ENCODE data around the gene EMSY. TPM values are rescaled to one million over a fixed set of nuclear protein-coding genes. Genes with fewer than 3 reads are reported as not detected.
A peak's percentile ranks its signal among the peaks of the same experiment; 100 is the strongest.

The EMSY gene
- total and polyA plus RNA-seq, 2 of the 13 experiments (the other 11 are each of a cell fraction or from before 2014, with no cell fraction given) = 11.6 to 18.5 TPM

DNA sequence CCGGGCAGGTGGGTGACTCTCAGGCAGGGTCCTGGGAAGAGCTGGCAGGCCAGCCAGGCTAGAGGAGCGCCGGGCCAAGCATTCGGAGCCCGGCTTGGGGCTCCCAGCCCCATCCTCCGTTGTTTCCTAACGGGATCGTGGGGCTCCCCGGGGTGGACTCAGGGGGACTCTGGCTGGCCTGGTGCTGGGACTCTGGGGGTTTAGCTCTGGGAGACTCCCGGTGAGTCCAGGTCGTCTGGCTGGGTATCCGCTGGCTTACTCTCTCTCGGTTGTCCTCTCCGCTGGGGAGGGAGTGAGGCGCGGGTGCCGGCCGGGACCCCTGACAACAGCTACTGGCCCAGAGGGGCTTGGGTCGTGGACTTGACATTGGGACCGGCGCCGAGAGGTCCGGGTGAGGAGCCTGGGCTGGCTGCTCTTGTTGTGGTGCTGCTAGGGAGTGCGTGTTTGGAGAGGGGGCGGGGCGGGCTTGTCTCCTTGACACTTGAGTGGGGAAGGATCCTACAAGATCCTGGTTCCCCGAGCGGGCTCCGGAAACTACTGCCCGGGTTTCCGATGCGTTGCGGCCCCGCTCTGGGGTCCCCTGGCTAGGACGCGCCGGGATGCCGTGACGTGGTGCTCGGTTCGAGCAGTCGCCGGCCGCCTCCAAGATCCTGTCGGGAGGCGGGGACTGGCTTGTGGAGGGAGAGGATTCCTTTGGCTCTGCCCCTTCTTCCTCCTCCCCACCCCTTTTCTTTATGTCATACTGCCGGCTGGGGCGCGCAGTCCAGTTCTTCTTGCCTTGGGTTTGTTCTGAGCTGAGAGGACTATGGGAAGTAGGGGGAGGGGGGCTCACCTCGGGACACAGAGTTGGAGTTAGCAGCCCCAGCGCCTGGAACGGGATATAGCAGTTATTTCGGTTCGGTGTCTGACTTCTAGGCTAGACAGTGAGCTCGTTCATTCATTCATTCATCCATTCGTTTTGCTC, 585 bp downstream of the EMSY start:
- Histone ChIP-seq H3K9ac (ENCODE audit: insufficient read depth, low read depth, low read length) (peak overlapping the region; percentile 97), H2AFZ (ENCODE audit: low read length) (peak overlapping the region; percentile 38), H3K4me1 (ENCODE audit: insufficient read depth, low read length) (peaks cover 23% of the 10 kb centered on the region), H3K4me2 (ENCODE audit: low read depth, low read length) (peak overlapping the region; percentile 95), H3K4me3 (replicated peaks in 1 of 3; ENCODE audit: insufficient read depth in 1 of 3, low read depth in 2 of 3, low read length in 3 of 3) (peak overlapping the region; percentile 90 to 93 (median 92)), H4K20me1 (ENCODE audit: insufficient read depth, low read length) (peaks cover 11% of the 10 kb centered on the region; the same call in 1 of the 2 replicates), H3K27ac (ENCODE audit: extremely low read length, insufficient read depth, low read length) (peak overlapping the region; percentile 92), H3K9me3 (ENCODE audit: low read length) (no peaks in the 10 kb centered on the region), H3K36me3 (replicated peaks in 1 of 2; ENCODE audit: control insufficient read depth in 1 of 2, insufficient read depth in 2 of 2, low read length in 2 of 2) (peaks cover 2 to 16% of the 10 kb centered on the region in 2 experiments; a peak in 3 of 5 replicates), H3K79me2 (ENCODE audit: insufficient read depth, low read length) (peaks cover 54% of the 10 kb centered on the region), H3K27me3 (ENCODE audit: control insufficient read depth in 1 of 2, insufficient read depth in 2 of 2, low read length in 2 of 2) (no peaks in the 10 kb centered on the region; a peak in 1 of 5 replicates)
- ChIA-PET CTCF (ENCODE audit: low intra/inter-chr PET ratio, low total read pairs) (no interaction called here), POLR2A (interaction anchor here (0.9 to 1.1 kb wide), 2 partner anchors 13 to 64 kb away, joined by 3 to 5 read pairs; partner anchors contain the start of gene GVQW3)
- ATAC-seq (peak; percentile 67), DNase-seq (ENCODE audit: low spot score) (peak; percentile 79), FAIRE-seq (peak; percentile 68)
- BruUV-seq (replicated peaks) = TSS peak; percentile 51
- in situ Hi-C loops (cut with HindIII; ENCODE audit: extremely low pct_ligation_motif_present, low pct_unique_long_range_greater_than_20kb) (no loop called here), intact Hi-C loops (cut with micrococcal nuclease; ENCODE audit: unreplicated experiment) (loop anchor here (2.0 kb wide), 1 partner anchor 65 kb away; the partner anchor contains the start of genes GVQW3 and THAP12)
- under 1% methylated on average over 25 of the region's 56 CpGs for WGBS (ENCODE audit: low lambda C conversion rate)
- TF ChIP-seq MAZ (IDR thresholded peaks at IDR 0.05; ENCODE audit: borderline replicate concordance, low read depth, low read length) = no peak
- TF ChIP-seq MAZ (CRISPR knock-in tag; IDR thresholded peaks at IDR 0.05; ENCODE audit: low read depth) = peak; percentile 24; the same call in 1 of the 2 replicates
- TF ChIP-seq ZNF605 (CRISPR knock-in tag; IDR thresholded peaks at IDR 0.05) = peak; percentile 49
- no peak for TF ChIP-seq GZF1 (CRISPR knock-in tag; IDR thresholded peaks at IDR 0.05)
- TF ChIP-seq CHD4 (IDR thresholded peaks at IDR 0.05; ENCODE audit: borderline replicate concordance, low read length) = no peak; the same call in 1 of the 2 replicates
- no peak for TF ChIP-seq ZNF230 (CRISPR knock-in tag; IDR thresholded peaks at IDR 0.05)
- TF ChIP-seq NCOA2 (CRISPR knock-in tag; IDR thresholded peaks at IDR 0.05) = no peak
- TF ChIP-seq ZNF33A (CRISPR knock-in tag; IDR thresholded peaks at IDR 0.05; ENCODE audit: borderline replicate concordance) = no peak
- TF ChIP-seq, protein P1, sequence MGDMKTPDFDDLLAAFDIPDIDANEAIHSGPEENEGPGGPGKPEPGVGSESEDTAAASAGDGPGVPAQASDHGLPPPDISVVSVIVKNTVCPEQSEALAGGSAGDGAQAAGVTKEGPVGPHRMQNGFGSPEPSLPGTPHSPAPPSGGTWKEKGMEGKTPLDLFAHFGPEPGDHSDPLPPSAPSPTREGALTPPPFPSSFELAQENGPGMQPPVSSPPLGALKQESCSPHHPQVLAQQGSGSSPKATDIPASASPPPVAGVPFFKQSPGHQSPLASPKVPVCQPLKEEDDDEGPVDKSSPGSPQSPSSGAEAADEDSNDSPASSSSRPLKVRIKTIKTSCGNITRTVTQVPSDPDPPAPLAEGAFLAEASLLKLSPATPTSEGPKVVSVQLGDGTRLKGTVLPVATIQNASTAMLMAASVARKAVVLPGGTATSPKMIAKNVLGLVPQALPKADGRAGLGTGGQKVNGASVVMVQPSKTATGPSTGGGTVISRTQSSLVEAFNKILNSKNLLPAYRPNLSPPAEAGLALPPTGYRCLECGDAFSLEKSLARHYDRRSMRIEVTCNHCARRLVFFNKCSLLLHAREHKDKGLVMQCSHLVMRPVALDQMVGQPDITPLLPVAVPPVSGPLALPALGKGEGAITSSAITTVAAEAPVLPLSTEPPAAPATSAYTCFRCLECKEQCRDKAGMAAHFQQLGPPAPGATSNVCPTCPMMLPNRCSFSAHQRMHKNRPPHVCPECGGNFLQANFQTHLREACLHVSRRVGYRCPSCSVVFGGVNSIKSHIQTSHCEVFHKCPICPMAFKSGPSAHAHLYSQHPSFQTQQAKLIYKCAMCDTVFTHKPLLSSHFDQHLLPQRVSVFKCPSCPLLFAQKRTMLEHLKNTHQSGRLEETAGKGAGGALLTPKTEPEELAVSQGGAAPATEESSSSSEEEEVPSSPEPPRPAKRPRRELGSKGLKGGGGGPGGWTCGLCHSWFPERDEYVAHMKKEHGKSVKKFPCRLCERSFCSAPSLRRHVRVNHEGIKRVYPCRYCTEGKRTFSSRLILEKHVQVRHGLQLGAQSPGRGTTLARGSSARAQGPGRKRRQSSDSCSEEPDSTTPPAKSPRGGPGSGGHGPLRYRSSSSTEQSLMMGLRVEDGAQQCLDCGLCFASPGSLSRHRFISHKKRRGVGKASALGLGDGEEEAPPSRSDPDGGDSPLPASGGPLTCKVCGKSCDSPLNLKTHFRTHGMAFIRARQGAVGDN (CRISPR knock-in tag; IDR thresholded peaks at IDR 0.05) = peak; percentile 44
- no peak for TF ChIP-seq TEAD2 (CRISPR knock-in tag; IDR thresholded peaks at IDR 0.05)
- TF ChIP-seq ZNF33B (CRISPR knock-in tag; IDR thresholded peaks at IDR 0.05) = no peak
- TF ChIP-seq TMF1 (CRISPR knock-in tag; IDR thresholded peaks at IDR 0.05; ENCODE audit: low read depth) = no peak
- TF ChIP-seq, protein P2, sequence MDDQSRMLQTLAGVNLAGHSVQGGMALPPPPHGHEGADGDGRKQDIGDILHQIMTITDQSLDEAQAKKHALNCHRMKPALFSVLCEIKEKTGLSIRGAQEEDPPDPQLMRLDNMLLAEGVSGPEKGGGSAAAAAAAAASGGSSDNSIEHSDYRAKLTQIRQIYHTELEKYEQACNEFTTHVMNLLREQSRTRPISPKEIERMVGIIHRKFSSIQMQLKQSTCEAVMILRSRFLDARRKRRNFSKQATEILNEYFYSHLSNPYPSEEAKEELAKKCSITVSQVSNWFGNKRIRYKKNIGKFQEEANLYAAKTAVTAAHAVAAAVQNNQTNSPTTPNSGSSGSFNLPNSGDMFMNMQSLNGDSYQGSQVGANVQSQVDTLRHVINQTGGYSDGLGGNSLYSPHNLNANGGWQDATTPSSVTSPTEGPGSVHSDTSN (CRISPR knock-in tag; IDR thresholded peaks at IDR 0.05; ENCODE audit: borderline replicate concordance) = no peak
- TF ChIP-seq, protein P3, sequence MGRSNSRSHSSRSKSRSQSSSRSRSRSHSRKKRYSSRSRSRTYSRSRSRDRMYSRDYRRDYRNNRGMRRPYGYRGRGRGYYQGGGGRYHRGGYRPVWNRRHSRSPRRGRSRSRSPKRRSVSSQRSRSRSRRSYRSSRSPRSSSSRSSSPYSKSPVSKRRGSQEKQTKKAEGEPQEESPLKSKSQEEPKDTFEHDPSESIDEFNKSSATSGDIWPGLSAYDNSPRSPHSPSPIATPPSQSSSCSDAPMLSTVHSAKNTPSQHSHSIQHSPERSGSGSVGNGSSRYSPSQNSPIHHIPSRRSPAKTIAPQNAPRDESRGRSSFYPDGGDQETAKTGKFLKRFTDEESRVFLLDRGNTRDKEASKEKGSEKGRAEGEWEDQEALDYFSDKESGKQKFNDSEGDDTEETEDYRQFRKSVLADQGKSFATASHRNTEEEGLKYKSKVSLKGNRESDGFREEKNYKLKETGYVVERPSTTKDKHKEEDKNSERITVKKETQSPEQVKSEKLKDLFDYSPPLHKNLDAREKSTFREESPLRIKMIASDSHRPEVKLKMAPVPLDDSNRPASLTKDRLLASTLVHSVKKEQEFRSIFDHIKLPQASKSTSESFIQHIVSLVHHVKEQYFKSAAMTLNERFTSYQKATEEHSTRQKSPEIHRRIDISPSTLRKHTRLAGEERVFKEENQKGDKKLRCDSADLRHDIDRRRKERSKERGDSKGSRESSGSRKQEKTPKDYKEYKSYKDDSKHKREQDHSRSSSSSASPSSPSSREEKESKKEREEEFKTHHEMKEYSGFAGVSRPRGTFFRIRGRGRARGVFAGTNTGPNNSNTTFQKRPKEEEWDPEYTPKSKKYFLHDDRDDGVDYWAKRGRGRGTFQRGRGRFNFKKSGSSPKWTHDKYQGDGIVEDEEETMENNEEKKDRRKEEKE (IDR thresholded peaks at IDR 0.05) = no peak
